ENCODE measurements around the gene DEGS1.
A peak's percentile ranks its signal among the peaks of the same experiment; 100 is the strongest.
"Not testable (repeated sequence)": the region's sequence is repeated elsewhere in the genome, so short reads cannot be mapped to it uniquely, and the experiment has no call there.

DEGS1 gene

GRCh38 chr1:224205931-224206538 is 23.0 kb downstream of the DEGS1 start:
- Histone ChIP-seq H3K4me1 (ENCODE audit: control insufficient read depth, insufficient read depth, low read length) (peaks cover 26% of the 10 kb centered on the region), H3K27ac (ENCODE audit: extremely low read depth, low read depth, low read length) (0 out of 2 replicates have a peak overlapping the region, but pooled peaks have one; percentile 27)
- TF ChIP-seq PRDM10 (tag by site-specific recombination; IDR thresholded peaks at IDR 0.05) (peak; percentile 78), ZNF335 (tag by site-specific recombination; conservative IDR thresholded peaks at IDR 0.05) (0 out of 2 replicates have a peak, but pooled peaks have one; percentile 7)
- H3K9me3 ChIP-seq (ENCODE audit: control insufficient read depth, insufficient read depth, low read depth, low read length); CTCF ChIA-PET; H3K36me3 ChIP-seq (ENCODE audit: control insufficient read depth in 2 of 2, insufficient read depth in 1 of 2, low read length in 2 of 2); H3K4me3 ChIP-seq (ENCODE audit: low read depth, low read length): not testable (repeated sequence)
- POLR2A ChIA-PET = interaction anchor here (0.7 to 4.2 kb wide), 2 partner anchors 22 to 155 kb away, joined by 5 to 40 read pairs; partner anchors contain the start of gene DEGS1

- CTCF ChIA-PET = no interaction called here
- POLR2A ChIA-PET = interaction anchor here (0.7 kb wide), 2 partner anchors 29 to 213 kb away, joined by 3 read pairs; no protein-coding TSS in a partner anchor
- Histone ChIP-seq H3K4me1 (ENCODE audit: control insufficient read depth, insufficient read depth, low read length) (peaks cover 9% of the 10 kb centered on the region), H3K27ac (ENCODE audit: extremely low read depth, low read depth, low read length) (peak overlapping the region; percentile 28; the same call in 1 of the 2 replicates), H3K36me3 (ENCODE audit: control insufficient read depth in 2 of 2, insufficient read depth in 1 of 2, low read length in 2 of 2) (no peaks in the 10 kb centered on the region), H3K4me3 (ENCODE audit: low read depth, low read length) (no peak overlapping the region), H3K9me3 (ENCODE audit: control insufficient read depth, insufficient read depth, low read depth, low read length) (no peaks in the 10 kb centered on the region)
- TF ChIP-seq ZNF561 (tag by site-specific recombination; IDR thresholded peaks at IDR 0.05; ENCODE audit: borderline replicate concordance) (peak; percentile 90), OSR2 (tag by site-specific recombination; IDR thresholded peaks at IDR 0.05) (peak; percentile 74), WT1 (tag by site-specific recombination; IDR thresholded peaks at IDR 0.05) (peak; percentile 27; the same call in 1 of the 2 replicates), ZNF560 (tag by site-specific recombination; IDR thresholded peaks at IDR 0.05; ENCODE audit: borderline replicate concordance) (no peak), INSM2 (tag by site-specific recombination; IDR thresholded peaks at IDR 0.05) (no peak), ZNF10 (tag by site-specific recombination; IDR thresholded peaks at IDR 0.05) (0 out of 2 replicates have a peak, but pooled peaks have one; percentile 57), ZSCAN23 (tag by site-specific recombination; IDR thresholded peaks at IDR 0.05) (no peak), ZNF174 (tag by site-specific recombination; IDR thresholded peaks at IDR 0.05) (no peak), ZNF544 (tag by site-specific recombination; IDR thresholded peaks at IDR 0.05) (no peak), IKZF3 (tag by site-specific recombination; IDR thresholded peaks at IDR 0.05) (0 out of 2 replicates have a peak, but pooled peaks have one; percentile 12), ZNF529 (tag by site-specific recombination; IDR thresholded peaks at IDR 0.05; ENCODE audit: insufficient replicate concordance) (peak; percentile 77), ZNF571 (tag by site-specific recombination; IDR thresholded peaks at IDR 0.05) (no peak), ZBTB44 (tag by site-specific recombination; IDR thresholded peaks at IDR 0.05) (peak; percentile 86), ZNF184 (tag by site-specific recombination; IDR thresholded peaks at IDR 0.05) (peak; percentile 94), GLI2 (tag by site-specific recombination; IDR thresholded peaks at IDR 0.05; ENCODE audit: borderline replicate concordance, low read depth) (0 out of 2 replicates have a peak, but pooled peaks have one; percentile 51), PRDM6 (tag by site-specific recombination; IDR thresholded peaks at IDR 0.05) (peak; percentile 81), KLF9 (tag by site-specific recombination; IDR thresholded peaks at IDR 0.05; ENCODE audit: low read depth) (no peak), ZEB2 (tag by site-specific recombination; IDR thresholded peaks at IDR 0.05) (peak; percentile 76), ZNF366 (tag by site-specific recombination; conservative IDR thresholded peaks at IDR 0.05) (peak; percentile 30; the same call in 1 of the 2 replicates), ZNF24 (tag by site-specific recombination; IDR thresholded peaks at IDR 0.05) (peak; percentile 75; the same call in 1 of the 2 replicates)
Observed at GRCh38 chr1:224211206-224211962, 28.3 kb downstream of the DEGS1 start.

Data from HEK293 (cell line).